Activated CD4-positive, alpha-beta T cell treated with anti-CD3 and anti-CD28 coated beads, Interleukin-2, amount 10 ng/mL, durations not matched to agents 7 days and 5 days (primary cell): Measurements from ENCODE around the gene HIF1A. TPM values are rescaled to one million over a fixed set of nuclear protein-coding genes. Genes with fewer than 3 reads are reported as not detected.
"Not testable (repeated sequence)": the region's sequence is repeated elsewhere in the genome, so short reads cannot be mapped to it uniquely, and the experiment has no call there.

Experiments
- CTCF ChIA-PET: fragments of 350-600 bp; sonication (Branson Sonifier 250); formaldehyde crosslinking; loops from one replicate; lab custom pipeline; 2021; ENCODE audit warnings: antibody characterized with exemption; lab: Charles Lee
- POLR2A ChIA-PET: fragments of 350-600 bp; sonication (Branson Sonifier 250); formaldehyde crosslinking; loops from one replicate; lab custom pipeline; 2021; ENCODE audit warnings: antibody characterized with exemption; lab: Charles Lee
- DNase-seq: peaks from one replicate; pipeline ENCODE4 v3.0.0-alpha.2; 2020
- H3K27ac Mint-ChIP-seq: one replicate; pipeline ENCODE4 v1.8.0; 2021; ENCODE audit warnings: mild to moderate bottlenecking, moderate library complexity, mixed read lengths
- H3K27me3 Mint-ChIP-seq: one replicate; pipeline ENCODE4 v1.8.0; 2021; ENCODE audit warnings: mixed read lengths
- H3K36me3 Mint-ChIP-seq: one replicate; pipeline ENCODE4 v1.8.0; 2021; ENCODE audit warnings: low read depth, mixed read lengths
- H3K4me1 Mint-ChIP-seq: one replicate; pipeline ENCODE4 v1.8.0; 2021; ENCODE audit warnings: mixed read lengths
- H3K4me3 Mint-ChIP-seq: one replicate; pipeline ENCODE4 v1.8.0; 2021; ENCODE audit warnings: mild to moderate bottlenecking, moderate library complexity, mixed read lengths
- H3K9me3 Mint-ChIP-seq: one replicate; pipeline ENCODE4 v1.8.0; 2021; ENCODE audit warnings: mixed read lengths
- total RNA-seq, 2 experiments: library from RNA; stranded (reverse); gene quantifications; one replicate each; pipeline ENCODE4 v1.2.3, GENCODE V29; 2021

Gene HIF1A
- total RNA-seq, result 100 to 1,000 TPM in 1 of 2 experiments, 10 to 100 TPM in 1; 97.0 to 116 TPM

- DNase-seq, result peak; percentile 97
- ChIA-PET CTCF (interaction anchor here (0.6 to 1.0 kb wide), 2 partner anchors 20 to 175 kb away, joined by 3 read pairs; no protein-coding TSS in a partner anchor), POLR2A (interaction anchor here (0.6 to 1.5 kb wide), 4 partner anchors 9 to 162 kb away, joined by 3 to 4 read pairs (median 3); no protein-coding TSS in a partner anchor)
- Mint-ChIP-seq H3K27ac (peak within 1 kb of the TSS; percentile 97), H3K9me3 (peaks cover 3% of the 10 kb centered on the region), H3K4me3 (peak within 1 kb of the TSS; percentile 91), H3K36me3 (peaks cover 24% of the 10 kb centered on the region), H3K4me1 (peaks cover 61% of the 10 kb centered on the region), H3K27me3 (no peaks in the 10 kb centered on the region)
Observed at GRCh38 chr14:61694830-61695694, at the start of gene HIF1A. Gene HIF1A, plus strand, starts transcription at chr14:61695513. Its CDS starts 292 bp downstream, at chr14:61695805.

- H3K36me3 Mint-ChIP-seq, result peaks cover 5% of the 10 kb centered on the region
- H3K9me3 Mint-ChIP-seq, result no peaks in the 10 kb centered on the region
- H3K27ac Mint-ChIP-seq, result no peak overlapping the region
- no peaks in the 10 kb centered on the region for H3K27me3 Mint-ChIP-seq
- ChIA-PET POLR2A (no interaction called here), CTCF (no interaction called here)
- DNase-seq, result no peak
- H3K4me3 Mint-ChIP-seq, result no peak overlapping the region
- H3K4me1 Mint-ChIP-seq, result peaks cover 24% of the 10 kb centered on the region
Observed at GRCh38 chr14:61646366-61647116, 48.8 kb upstream of the HIF1A start.

GRCh38 chr14:61647704-61648103 is 47.6 kb upstream of the HIF1A start:
- H3K4me1 Mint-ChIP-seq, result peaks cover 26% of the 10 kb centered on the region
- H3K27ac Mint-ChIP-seq, result no peak overlapping the region
- no peak for DNase-seq
- CTCF ChIA-PET, result interaction anchor here (1.2 to 1.7 kb wide), 2 partner anchors 12 to 14 kb away, joined by 3 to 9 read pairs; no protein-coding TSS in a partner anchor
- POLR2A ChIA-PET, result no interaction called here
- peaks cover 5% of the 10 kb centered on the region for H3K27me3 Mint-ChIP-seq
- H3K9me3 Mint-ChIP-seq, result no peaks in the 10 kb centered on the region
- no peak overlapping the region for H3K4me3 Mint-ChIP-seq
- H3K36me3 Mint-ChIP-seq, result peaks cover 3% of the 10 kb centered on the region

- Mint-ChIP-seq H3K27ac (no peak overlapping the region), H3K4me3 (no peak overlapping the region), H3K9me3 (no peaks in the 10 kb centered on the region), H3K36me3 (peaks cover 3% of the 10 kb centered on the region), H3K4me1 (peaks cover 26% of the 10 kb centered on the region), H3K27me3 (peaks cover 11% of the 10 kb centered on the region)
- POLR2A ChIA-PET, result no interaction called here
- CTCF ChIA-PET, result interaction anchor here (0.6 to 1.7 kb wide), 6 partner anchors 8 to 129 kb away, joined by 3 to 9 read pairs (median 4); no protein-coding TSS in a partner anchor
- DNase-seq, result no peak
Observed at GRCh38 chr14:61648377-61648776, 46.9 kb upstream of the HIF1A start.

- no peak for DNase-seq
- POLR2A ChIA-PET, result interaction anchor here (0.7 kb wide), 1 partner anchor 542 kb away, joined by 9 read pairs; no protein-coding TSS in a partner anchor
- no peaks in the 10 kb centered on the region for H3K9me3 Mint-ChIP-seq
- H3K36me3 Mint-ChIP-seq, result peaks cover 3% of the 10 kb centered on the region
- peak overlapping the region; percentile 16 for H3K27ac Mint-ChIP-seq
- H3K4me3 Mint-ChIP-seq, result peak overlapping the region; percentile 4
- peaks cover 11% of the 10 kb centered on the region for H3K27me3 Mint-ChIP-seq
- H3K4me1 Mint-ChIP-seq, result peaks cover 28% of the 10 kb centered on the region
- CTCF ChIA-PET, result interaction anchor here (1.1 to 1.7 kb wide), 3 partner anchors 11 to 130 kb away, joined by 3 to 9 read pairs (median 4); no protein-coding TSS in a partner anchor
Observed at GRCh38 chr14:61649283-61649682, 46.0 kb upstream of the HIF1A start.

- Mint-ChIP-seq H3K27ac (no peak overlapping the region), H3K4me3 (no peak overlapping the region), H3K9me3 (peaks cover 2% of the 10 kb centered on the region), H3K36me3 (peaks cover 3% of the 10 kb centered on the region), H3K27me3 (peaks cover 11% of the 10 kb centered on the region), H3K4me1 (peaks cover 37% of the 10 kb centered on the region)
- CTCF ChIA-PET, result no interaction called here
- POLR2A ChIA-PET, result no interaction called here
- DNase-seq, result no peak
Observed at GRCh38 chr14:61651355-61651754, 44.0 kb upstream of the HIF1A start.

- no peak for DNase-seq
- Mint-ChIP-seq H3K4me3 (no peak overlapping the region), H3K36me3 (peaks cover 14% of the 10 kb centered on the region), H3K27me3 (peaks cover 11% of the 10 kb centered on the region), H3K9me3 (peaks cover 2% of the 10 kb centered on the region), H3K27ac (no peak overlapping the region), H3K4me1 (peaks cover 50% of the 10 kb centered on the region)
- ChIA-PET CTCF (no interaction called here), POLR2A (no interaction called here)
Observed at GRCh38 chr14:61652526-61653262, 42.6 kb upstream of the HIF1A start.

GRCh38 chr14:61653507-61653906 is 41.8 kb upstream of the HIF1A start:
- no peak overlapping the region for H3K27ac Mint-ChIP-seq
- H3K4me3 Mint-ChIP-seq, result no peak overlapping the region
- H3K27me3 Mint-ChIP-seq, result peaks cover 11% of the 10 kb centered on the region
- H3K4me1 Mint-ChIP-seq, result peaks cover 46% of the 10 kb centered on the region
- no peak for DNase-seq
- ChIA-PET POLR2A (no interaction called here), CTCF (no interaction called here)
- peaks cover 15% of the 10 kb centered on the region for H3K36me3 Mint-ChIP-seq
- peaks cover 2% of the 10 kb centered on the region for H3K9me3 Mint-ChIP-seq

- Mint-ChIP-seq H3K9me3 (peaks cover 2% of the 10 kb centered on the region), H3K4me1 (peaks cover 45% of the 10 kb centered on the region), H3K27me3 (peaks cover 11% of the 10 kb centered on the region), H3K4me3 (no peak overlapping the region), H3K27ac (no peak overlapping the region), H3K36me3 (peaks cover 19% of the 10 kb centered on the region)
- CTCF ChIA-PET, result no interaction called here
- POLR2A ChIA-PET, result no interaction called here
- DNase-seq, result no peak
Observed at GRCh38 chr14:61654026-61654425, 41.3 kb upstream of the HIF1A start.

GRCh38 chr14:61655777-61656176 is 39.5 kb upstream of the HIF1A start:
- peaks cover 5% of the 10 kb centered on the region for H3K9me3 Mint-ChIP-seq
- H3K27ac Mint-ChIP-seq, result no peak overlapping the region
- CTCF ChIA-PET, result interaction anchor here (1.1 kb wide), 1 partner anchor 9 kb away, joined by 3 read pairs; no protein-coding TSS in a partner anchor

GRCh38 chr14:61656341-61656740 is 39.0 kb upstream of the HIF1A start:
- Mint-ChIP-seq H3K36me3 (peaks cover 28% of the 10 kb centered on the region), H3K4me3 (no peak overlapping the region), H3K4me1 (peaks cover 60% of the 10 kb centered on the region), H3K9me3 (peaks cover 5% of the 10 kb centered on the region), H3K27me3 (peaks cover 11% of the 10 kb centered on the region), H3K27ac (peak overlapping the region; percentile 54)
- no peak for DNase-seq
- CTCF ChIA-PET, result interaction anchor here (0.7 to 1.1 kb wide), 4 partner anchors 8 to 32 kb away, joined by 3 to 5 read pairs (median 3); no protein-coding TSS in a partner anchor
- POLR2A ChIA-PET, result interaction anchor here (1.0 kb wide), 1 partner anchor 179 kb away, joined by 3 read pairs; no protein-coding TSS in a partner anchor

More at GRCh38 chr14:61655777-61656176, 39.5 kb upstream of the HIF1A start:
- no peak overlapping the region for H3K4me3 Mint-ChIP-seq
- POLR2A ChIA-PET, result interaction anchor here (1.0 kb wide), 1 partner anchor 179 kb away, joined by 3 read pairs; no protein-coding TSS in a partner anchor
- H3K4me1 Mint-ChIP-seq, result peaks cover 54% of the 10 kb centered on the region
- peaks cover 27% of the 10 kb centered on the region for H3K36me3 Mint-ChIP-seq
- no peak for DNase-seq
- H3K27me3 Mint-ChIP-seq, result peaks cover 11% of the 10 kb centered on the region

- DNase-seq, H3K27ac Mint-ChIP-seq, H3K27me3 Mint-ChIP-seq, POLR2A ChIA-PET, H3K9me3 Mint-ChIP-seq, H3K4me3 Mint-ChIP-seq, CTCF ChIA-PET: not testable (repeated sequence)
- Mint-ChIP-seq H3K36me3 (peaks cover 29% of the 10 kb centered on the region), H3K4me1 (peaks cover 75% of the 10 kb centered on the region)
Observed at GRCh38 chr14:61658111-61658510, 37.2 kb upstream of the HIF1A start.
